Thyroid gland (tissue), 4 donors: ENCODE results near the gene CD3D. TPM values are rescaled to one million over a fixed set of nuclear protein-coding genes. Genes with fewer than 3 reads are reported as not detected.
A peak's percentile ranks its signal among the peaks of the same experiment; 100 is the strongest.

Experiments
- DNase-seq, 2 donors: peaks; one replicate each; pipeline ENCODE4 v3.0.0-alpha.2; 2019
- H3K27ac ChIP-seq, 3 donors: fragments of 200-600 bp; sonication (generic); 1 replicate in 2 of 3; 2 replicates in 1 of 3; pipeline ENCODE4 v1.5.1; 2016 to 2019; ENCODE audit warnings: mild to moderate bottlenecking in 1 of 3, moderate library complexity in 1 of 3
- H3K27me3 ChIP-seq: fragments of 200-600 bp; sonication (generic); one replicate; pipeline ENCODE4 v1.5.1; 2019
- H3K36me3 ChIP-seq, 2 donors: fragments of 200-600 bp; sonication (generic); one replicate each; pipeline ENCODE4 v1.5.1; 2016 to 2019
- H3K4me1 ChIP-seq, 2 donors: fragments of 200-600 bp; sonication (generic); one replicate each; pipeline ENCODE4 v1.5.1; 2017 to 2019
- H3K4me3 ChIP-seq, 3 donors: fragments of 200-600 bp; sonication (generic); replicated peaks in 1 of 3; 1 replicate in 2 of 3; 2 replicates in 1 of 3; pipeline ENCODE4 v1.5.1; 2016; ENCODE audit warnings: mild to moderate bottlenecking in 1 of 3
- H3K9me3 ChIP-seq: fragments of 200-600 bp; sonication (generic); one replicate; pipeline ENCODE4 v1.5.1; 2017
- CTCF ChIP-seq, 6 experiments: fragments of 200-600 bp in 3 of 6; fragments of 450-650 bp in 3 of 6; sonication (generic) in 3 of 6; IDR thresholded peaks; one replicate each; pipeline ENCODE4 v1.5.1; 2016 to 2019; ENCODE audit warnings: antibody characterized with exemption in 6 of 6, mild to moderate bottlenecking in 2 of 6, inconsistent platforms in 1 of 6, moderate library complexity in 1 of 6
- POLR2A ChIP-seq, 2 donors: fragments of 450-650 bp; IDR thresholded peaks; one replicate each; pipeline ENCODE4 v1.6.1; 2017; ENCODE audit warnings: antibody characterized with exemption in 2 of 2, mild to moderate bottlenecking in 2 of 2, moderate library complexity in 1 of 2
- WGBS, 2 donors: methylation state at CpG; one replicate each; pipeline ENCODE4 v1.1.5; 2017; 5-methylcytosine and 5-hydroxymethylcytosine counted together
- intact Hi-C: fragments of 100-400 bp; cut with DNase I; formaldehyde crosslinking; loops from one replicate; pipeline ENCODE4 v1.15.1; 2023
- total RNA-seq, 4 donors: library from RNA; depleted of rRNA; stranded (reverse); fragments of >200 nt; gene quantifications; one replicate each; pipeline ENCODE4 v1.2.3, GENCODE V29; 2016

The CD3D gene
- total RNA-seq, 4 donors from 2014 or later: 2.0 to 2.3 (median 2.1) TPM; not detected in 1

DNA sequence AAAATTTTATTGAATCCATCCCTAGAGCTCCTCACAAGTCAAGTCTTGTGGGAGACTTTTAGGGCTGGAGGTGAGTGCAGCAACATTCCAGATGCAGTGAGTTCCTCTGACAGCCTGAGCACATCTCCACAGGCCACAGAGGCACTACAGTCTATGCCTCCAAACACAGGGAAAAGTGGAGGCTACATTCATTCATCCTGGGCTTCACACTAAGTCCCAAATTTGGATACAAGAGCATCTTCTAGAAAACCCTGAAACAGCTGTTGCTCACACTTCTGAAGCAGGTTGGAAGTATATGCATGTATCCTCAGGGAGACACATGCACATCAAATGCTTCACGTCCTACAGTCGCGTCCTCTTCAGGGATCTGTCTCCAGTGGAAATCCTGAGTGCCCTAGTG lies 1.2 kb downstream of the CD3D start:
- Histone ChIP-seq H3K36me3 (no peaks in the 10 kb centered on the region), H3K27me3 (no peaks in the 10 kb centered on the region), H3K4me1 (no peaks in the 10 kb centered on the region), H3K27ac (no peak overlapping the region), H3K9me3 (no peaks in the 10 kb centered on the region), H3K4me3 (no peak overlapping the region)
- intact Hi-C loops: no loop called here
- TF ChIP-seq CTCF (IDR thresholded peaks at IDR 0.05) (no peak), POLR2A (IDR thresholded peaks at IDR 0.05) (no peak)
- DNase-seq: no peak
- 81 to 98% methylated on average over 3 of the region's 3 CpGs for WGBS, 2 donors

GRCh38 chr11:118340449-118340848 lies 2.1 kb downstream of the CD3D start:
- Histone ChIP-seq H3K36me3 (no peaks in the 10 kb centered on the region), H3K4me1 (no peaks in the 10 kb centered on the region), H3K4me3 (no peak overlapping the region), H3K9me3 (no peaks in the 10 kb centered on the region), H3K27ac (no peak overlapping the region), H3K27me3 (no peaks in the 10 kb centered on the region)
- intact Hi-C loops: no loop called here
- WGBS, 2 donors: 73 to 81% methylated on average over 3 of the region's 3 CpGs
- no peak for DNase-seq
- TF ChIP-seq POLR2A (IDR thresholded peaks at IDR 0.05): no peak
- TF ChIP-seq CTCF (IDR thresholded peaks at IDR 0.05): no peak

DNA sequence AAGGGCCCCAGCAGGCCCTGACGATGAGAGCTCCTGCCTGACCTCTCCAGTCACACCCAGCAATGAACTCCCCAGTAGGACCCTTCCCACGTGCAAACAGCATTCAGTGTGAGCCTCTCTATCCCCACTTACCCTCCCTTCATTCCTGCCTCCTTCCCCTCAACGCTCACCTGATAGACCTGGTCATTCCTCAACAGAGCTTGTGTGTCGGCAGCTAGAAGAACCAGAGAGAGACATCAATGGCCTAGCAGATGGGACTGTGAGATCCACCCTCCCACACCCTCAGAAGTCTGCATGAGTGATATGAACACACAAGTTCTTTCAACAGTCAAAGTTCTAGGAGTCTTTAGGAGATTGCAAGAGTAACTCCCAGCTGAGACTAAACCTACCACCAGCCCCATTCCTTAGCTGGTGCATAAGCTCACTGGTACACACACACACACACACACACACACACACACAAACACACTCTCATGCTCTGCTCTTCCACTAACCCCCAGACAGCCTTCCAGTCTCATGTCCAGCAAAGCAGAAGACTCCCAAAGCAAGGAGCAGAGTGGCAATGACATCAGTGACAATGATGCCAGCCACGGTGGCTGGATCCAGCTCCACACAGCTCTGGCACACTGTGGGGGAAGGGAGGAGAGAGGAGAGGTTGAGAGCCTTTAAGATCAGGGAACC lies 3.1 kb downstream of the CD3D start:
- 71 to 77% methylated on average over 5 of the region's 5 CpGs for WGBS, 2 donors
- DNase-seq: no peak
- Histone ChIP-seq H3K27me3 (no peaks in the 10 kb centered on the region), H3K4me3 (no peak overlapping the region), H3K9me3 (no peaks in the 10 kb centered on the region), H3K4me1 (no peaks in the 10 kb centered on the region), H3K27ac (no peak overlapping the region), H3K36me3 (no peaks in the 10 kb centered on the region)
- TF ChIP-seq POLR2A (IDR thresholded peaks at IDR 0.05): no peak
- intact Hi-C loops: no loop called here

DNA sequence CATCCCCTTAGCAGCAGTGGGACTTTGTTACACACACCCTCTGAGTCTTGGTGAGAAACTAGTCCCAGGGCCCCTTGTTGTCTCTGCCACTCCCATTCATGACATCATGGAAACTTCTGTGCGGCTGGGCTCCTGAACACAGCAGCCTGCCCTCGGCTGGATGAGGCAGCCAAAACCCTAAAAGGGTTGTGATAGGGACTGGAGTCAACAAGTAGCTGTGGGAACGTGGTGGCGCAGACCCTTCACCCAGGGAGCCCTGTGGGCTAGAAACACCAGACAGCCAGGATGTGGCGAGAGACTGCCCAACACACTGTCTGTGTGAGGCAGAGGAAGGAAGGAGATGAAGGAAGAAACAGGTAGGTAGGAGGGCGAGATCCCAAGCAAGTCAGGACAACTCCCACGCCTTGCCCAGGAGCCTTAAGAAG lies 3.9 kb downstream of the CD3D start:
- H3K36me3 ChIP-seq: no peaks in the 10 kb centered on the region
- H3K4me1 ChIP-seq: no peaks in the 10 kb centered on the region
- DNase-seq: peak in 1 of 2 donors; percentile 18
- no peaks in the 10 kb centered on the region for H3K27me3 ChIP-seq
- intact Hi-C loops: no loop called here
- 63% methylated on average over 7 of the region's 7 CpGs for WGBS, 2 donors
- no peak overlapping the region for H3K27ac ChIP-seq
- TF ChIP-seq POLR2A (IDR thresholded peaks at IDR 0.05) (no peak), CTCF (IDR thresholded peaks at IDR 0.05) (no peak)
- H3K9me3 ChIP-seq: no peaks in the 10 kb centered on the region
- H3K4me3 ChIP-seq: no peak overlapping the region

GRCh38 chr11:118334745-118335144 lies 7.8 kb downstream of the CD3D start:
- intact Hi-C loops: no loop called here
- no peaks in the 10 kb centered on the region for H3K27me3 ChIP-seq
- DNase-seq: no peak
- H3K4me1 ChIP-seq: no peaks in the 10 kb centered on the region
- no peak for TF ChIP-seq POLR2A (IDR thresholded peaks at IDR 0.05)
- TF ChIP-seq CTCF (IDR thresholded peaks at IDR 0.05): no peak
- no peaks in the 10 kb centered on the region for H3K9me3 ChIP-seq
- WGBS, 2 donors: 82 to 86% methylated on average over 1 of the region's 1 CpG
- H3K27ac ChIP-seq: no peak overlapping the region
- H3K4me3 ChIP-seq: no peak overlapping the region
- H3K36me3 ChIP-seq: no peaks in the 10 kb centered on the region
